Breast epithelium (tissue), 3 donors: Measurements from ENCODE around the gene KLHDC3.
A peak's percentile ranks its signal among the peaks of the same experiment; 100 is the strongest.

Experiments
- CTCF ChIP-seq, 3 donors: fragments of 450-650 bp; IDR thresholded peaks; one replicate each; pipeline ENCODE4 v1.5.1; 2016 to 2017; ENCODE audit warnings: antibody characterized with exemption in 3 of 3, mild to moderate bottlenecking in 3 of 3, moderate library complexity in 3 of 3
- POLR2A ChIP-seq: fragments of 450-650 bp; IDR thresholded peaks from one replicate; pipeline ENCODE4 v1.6.1; 2016; ENCODE audit warnings: antibody characterized with exemption, mild to moderate bottlenecking, moderate library complexity
- POLR2AphosphoS5 ChIP-seq, 3 donors: sonication (generic); formaldehyde crosslinking; IDR thresholded peaks; one replicate each; pipeline ENCODE4 v1.6.1; 2017; ENCODE audit warnings: antibody characterized with exemption in 3 of 3

GRCh38 chr6:43059168-43060033 lies 45.4 kb downstream of the KLHDC3 start, which contains the start of the genes KLC4 and MRPL2:
- TF ChIP-seq CTCF (IDR thresholded peaks at IDR 0.05) (no peak), POLR2A (peak; percentile 87), POLR2AphosphoS5 (IDR thresholded peaks at IDR 0.05) (peak; percentile 81 to 97 (median 83))
